LNCaP clone FGC (cell line): ENCODE results near the gene SEC22A.

Experiments used
- DNase-seq: peaks from one replicate; pipeline ENCODE4 v3.0.0-alpha.2; 2011; ENCODE audit warnings: low read depth
- H3K4me3 ChIP-seq: 2 replicates; pipeline ENCODE4 v1.5.1; 2011; ENCODE audit warnings: mild to moderate bottlenecking, low read depth, low read length, control low read depth
- CTCF ChIP-seq: IDR thresholded peaks from 2 replicates; pipeline ENCODE4 v1.5.1; 2012; ENCODE audit warnings: mild to moderate bottlenecking; ENCODE audit not compliant: control insufficient read depth, insufficient read depth; ENCODE audit errors: extremely low read depth

SEC22A gene

GRCh38 chr3:123296261-123296660 lies 94.5 kb downstream of the SEC22A start:
- DNase-seq = no peak

GRCh38 chr3:123296836-123297626 lies 95.3 kb downstream of the SEC22A start:
- TF ChIP-seq CTCF = no peak
- no peak for DNase-seq
- H3K4me3 ChIP-seq = no peak overlapping the region

More at GRCh38 chr3:123296261-123296660, 94.5 kb downstream of the SEC22A start:
- TF ChIP-seq CTCF = no peak
- no peak overlapping the region for H3K4me3 ChIP-seq

- no peak overlapping the region for H3K4me3 ChIP-seq
- DNase-seq = no peak
- no peak for TF ChIP-seq CTCF
Observed at GRCh38 chr3:123297627-123297899, 95.8 kb downstream of the SEC22A start.

- no peak overlapping the region for H3K4me3 ChIP-seq
- no peak for DNase-seq
- TF ChIP-seq CTCF = no peak
Observed at GRCh38 chr3:123298903-123299302, 97.2 kb downstream of the SEC22A start.

GRCh38 chr3:123299581-123299980 lies 97.8 kb downstream of the SEC22A start:
- H3K4me3 ChIP-seq = no peak overlapping the region
- DNase-seq = no peak
- no peak for TF ChIP-seq CTCF

GRCh38 chr3:123300056-123300455 lies 98.3 kb downstream of the SEC22A start:
- TF ChIP-seq CTCF = no peak
- no peak overlapping the region for H3K4me3 ChIP-seq
- DNase-seq = no peak

GRCh38 chr3:123300583-123300982 lies 98.8 kb downstream of the SEC22A start:
- TF ChIP-seq CTCF = no peak
- no peak for DNase-seq

More at GRCh38 chr3:123300583-123300982, 98.8 kb downstream of the SEC22A start:
- no peak overlapping the region for H3K4me3 ChIP-seq
